Urinary bladder (tissue), 4 donors: ENCODE data around the gene NRP2. TPM values are rescaled to one million over a fixed set of nuclear protein-coding genes. Genes with fewer than 3 reads are reported as not detected.

Experiments
- DNase-seq: peaks from one replicate; pipeline ENCODE4 v3.0.0-alpha.2; 2015; ENCODE audit errors: extremely low spot score
- H3K27ac ChIP-seq: one replicate; pipeline ENCODE4 v1.5.1; 2013; ENCODE audit warnings: low read depth, mild to moderate bottlenecking, moderate library complexity
- H3K36me3 ChIP-seq: one replicate; pipeline ENCODE4 v1.6.1; 2013; ENCODE audit warnings: mild to moderate bottlenecking, moderate library complexity; ENCODE audit not compliant: insufficient read depth
- H3K4me1 ChIP-seq: one replicate; pipeline ENCODE4 v1.6.1; 2013; ENCODE audit warnings: mild to moderate bottlenecking, moderate library complexity; ENCODE audit not compliant: insufficient read depth
- H3K4me3 ChIP-seq: one replicate; pipeline ENCODE4 v1.5.1; 2013; ENCODE audit warnings: low read depth, low read length
- WGBS: extraction: QIAGEN DNeasy Blood & Tissue Kit; methylation state at CpG from one replicate; pipeline ENCODE4 v1.1.7; 2013; 5-methylcytosine and 5-hydroxymethylcytosine counted together
- polyA plus RNA-seq: library from polyadenylated mRNA; stranded (reverse); fragments of 200-250 nt; gene quantifications from one replicate; pipeline ENCODE4 v1.2.3, GENCODE V29; 2013
- total RNA-seq: library from RNA; depleted of rRNA; stranded (reverse); fragments of >200 nt; gene quantifications from one replicate; pipeline ENCODE4 v1.2.3, GENCODE V29; 2014
- donor health status: healthy with polysubstance abuse.
- donor health status: healthy.

Gene NRP2
- total and polyA plus RNA-seq, 2 donors = 74.4 to 101 TPM

- Histone ChIP-seq H3K27ac (no peak overlapping the region), H3K36me3 (no peaks in the 10 kb centered on the region), H3K4me1 (no peaks in the 10 kb centered on the region), H3K4me3 (no peak overlapping the region)
- DNase-seq = no peak
- 76% methylated on average over 1 of the region's 1 CpG for WGBS
Measured at GRCh38 chr2:205673312-205673711, 9.0 kb upstream of the NRP2 start.

GRCh38 chr2:205675861-205676516, 6.3 kb upstream of the NRP2 start:
- 38% methylated on average over 7 of the region's 7 CpGs for WGBS
- DNase-seq = no peak
- H3K27ac ChIP-seq = no peak overlapping the region
- no peaks in the 10 kb centered on the region for H3K4me1 ChIP-seq
- no peak overlapping the region for H3K4me3 ChIP-seq
- no peaks in the 10 kb centered on the region for H3K36me3 ChIP-seq

GRCh38 chr2:205678541-205679142, 3.7 kb upstream of the NRP2 start:
- Histone ChIP-seq H3K36me3 (no peaks in the 10 kb centered on the region), H3K27ac (no peak overlapping the region), H3K4me1 (no peaks in the 10 kb centered on the region), H3K4me3 (no peak overlapping the region)
- WGBS = 87% methylated on average over 9 of the region's 9 CpGs
- DNase-seq = no peak

GRCh38 chr2:205679410-205680009, 2.8 kb upstream of the NRP2 start:
- H3K27ac ChIP-seq = no peak overlapping the region
- no peaks in the 10 kb centered on the region for H3K4me1 ChIP-seq
- no peak for DNase-seq
- H3K4me3 ChIP-seq = no peak overlapping the region
- H3K36me3 ChIP-seq = no peaks in the 10 kb centered on the region
- WGBS = 87% methylated on average over 5 of the region's 5 CpGs

DNA sequence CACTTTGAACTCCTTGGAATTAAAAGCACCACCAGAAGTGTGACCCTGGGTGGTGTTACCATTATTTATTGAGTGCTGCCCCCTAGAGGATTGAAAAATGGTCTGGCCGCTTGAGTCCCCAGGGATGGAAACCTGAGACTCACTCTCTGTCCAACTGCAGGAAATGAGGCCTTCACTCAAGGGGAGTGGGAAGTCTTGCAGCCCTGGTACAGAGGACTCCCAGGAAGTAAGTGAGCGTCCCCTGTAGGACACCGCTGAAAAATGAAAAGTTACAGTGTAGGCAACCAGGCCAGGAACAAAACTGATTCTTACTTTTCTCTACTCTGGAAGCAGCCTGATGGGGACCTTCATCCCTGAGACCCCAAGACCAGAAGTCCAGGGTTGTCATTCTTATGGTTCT, 2.2 kb upstream of the NRP2 start:
- Histone ChIP-seq H3K4me3 (no peak overlapping the region), H3K4me1 (no peaks in the 10 kb centered on the region), H3K36me3 (no peaks in the 10 kb centered on the region), H3K27ac (no peak overlapping the region)
- no peak for DNase-seq
- whole genome bisulfite sequencing = 45% methylated on average over 3 of the region's 3 CpGs

DNA sequence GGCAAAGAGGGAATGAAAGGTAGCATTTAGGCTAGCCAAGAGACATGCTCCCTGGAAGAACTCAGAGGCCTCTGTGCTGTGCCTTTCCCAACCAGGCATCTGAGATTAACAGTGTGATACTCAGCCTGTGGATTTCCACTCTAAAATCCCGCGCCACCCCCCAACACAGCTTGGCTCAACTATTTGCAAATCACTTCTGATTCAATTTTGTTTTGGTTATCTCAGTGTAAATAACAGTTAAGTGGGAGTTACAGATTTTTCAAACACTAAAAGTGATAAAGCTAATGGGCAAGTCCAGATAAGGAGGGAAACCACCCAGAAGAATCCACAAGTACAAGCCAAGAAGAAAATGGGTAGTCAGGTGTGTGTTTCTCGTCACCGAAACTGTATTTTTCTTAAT, 1.4 kb upstream of the NRP2 start:
- WGBS = 73% methylated on average over 4 of the region's 4 CpGs
- Histone ChIP-seq H3K4me3 (no peak overlapping the region), H3K27ac (no peak overlapping the region), H3K36me3 (no peaks in the 10 kb centered on the region), H3K4me1 (peaks cover 2% of the 10 kb centered on the region)
- no peak for DNase-seq

DNA sequence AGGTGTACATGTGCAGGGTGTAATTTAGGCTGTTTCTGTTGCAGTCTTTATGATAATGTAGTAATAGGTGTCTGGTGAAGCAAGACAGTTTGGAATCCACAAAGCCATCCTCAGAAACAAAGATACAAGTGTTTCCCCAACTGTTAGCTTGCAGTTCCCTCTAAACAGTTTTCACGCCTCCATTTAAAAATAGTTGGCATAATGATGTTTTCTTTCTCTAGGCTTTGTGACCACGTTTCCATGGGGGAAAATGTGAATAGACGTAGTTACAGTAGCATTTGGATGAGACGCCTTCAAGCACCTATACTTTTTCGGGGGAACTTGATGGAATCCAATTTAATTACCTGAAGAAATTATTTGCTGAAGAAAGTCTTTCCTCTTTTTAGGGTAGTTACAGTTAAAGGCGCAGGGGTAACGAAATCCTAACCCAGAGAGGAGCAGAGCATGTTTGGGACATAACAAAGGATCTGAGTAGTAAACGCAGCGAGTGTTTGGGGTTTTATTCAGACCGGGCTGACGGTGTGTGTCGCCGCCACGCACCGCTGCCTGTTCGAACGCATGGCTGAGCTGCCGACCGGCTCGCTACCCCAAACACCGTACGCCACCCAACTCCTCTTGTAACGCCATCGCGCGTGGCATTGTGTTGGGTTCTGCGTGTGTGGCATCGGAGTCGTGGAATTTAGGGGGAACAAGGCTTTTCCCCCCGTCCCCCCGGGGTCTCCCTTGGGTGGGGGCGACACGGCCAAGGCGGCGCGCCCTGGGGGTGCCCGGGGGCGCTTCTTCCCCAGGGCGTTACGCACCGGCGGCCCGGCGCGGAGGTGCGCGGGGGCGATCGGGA, 681 bp upstream of the NRP2 start:
- Histone ChIP-seq H3K4me1 (peaks cover 2% of the 10 kb centered on the region), H3K27ac (peak overlapping the region; percentile 54), H3K36me3 (no peaks in the 10 kb centered on the region), H3K4me3 (peak overlapping the region; percentile 54)
- no peak for DNase-seq
- WGBS = 9% methylated on average over 49 of the region's 49 CpGs

- Histone ChIP-seq H3K27ac (peak overlapping the region; percentile 47), H3K4me3 (peak overlapping the region; percentile 54), H3K36me3 (no peaks in the 10 kb centered on the region), H3K4me1 (peaks cover 2% of the 10 kb centered on the region)
- 10% methylated on average over 10 of the region's 10 CpGs for WGBS
- DNase-seq = no peak
Measured at GRCh38 chr2:205682971-205683501, 735 bp downstream of the NRP2 start.

DNA sequence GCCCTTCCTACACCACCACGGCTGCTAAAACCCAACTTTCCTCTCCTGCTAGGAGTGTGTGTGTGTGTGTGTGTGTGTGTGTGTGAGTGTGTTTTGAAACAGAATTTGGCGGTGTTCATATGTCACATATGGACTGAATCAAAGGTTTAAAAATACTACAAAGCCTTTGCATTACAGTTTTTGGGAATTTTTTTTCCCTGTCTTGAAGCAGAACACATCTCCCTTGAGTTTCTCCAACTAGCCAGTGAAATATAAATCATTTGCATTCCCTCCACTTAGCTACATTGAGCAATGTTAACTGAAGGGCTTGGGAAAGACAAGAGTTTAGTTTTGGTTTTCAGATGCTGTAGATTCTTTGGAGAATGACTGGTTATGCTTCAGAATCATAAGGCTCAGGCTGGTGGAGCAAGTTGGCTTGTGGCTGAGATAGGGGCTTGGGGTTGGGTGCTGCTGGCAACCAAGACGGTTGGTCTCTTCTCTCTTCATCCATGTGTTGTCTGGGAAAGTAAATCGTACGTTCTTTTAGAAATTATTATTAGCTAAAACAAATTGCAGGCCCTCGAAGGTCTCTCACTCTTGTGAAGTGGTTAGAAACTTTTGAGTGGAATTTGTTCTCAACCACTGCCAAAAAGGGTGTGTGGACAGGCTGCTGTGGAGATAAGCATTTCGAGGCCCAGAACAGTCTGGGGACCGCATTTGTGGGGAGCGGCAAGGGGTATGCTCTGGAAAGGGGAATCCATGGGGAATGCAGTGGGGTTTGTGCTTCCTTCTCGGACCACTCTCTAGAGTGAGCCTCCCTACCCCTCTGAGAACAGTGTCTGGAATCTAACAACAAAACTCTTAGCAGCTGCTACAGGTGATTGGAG, 1.4 kb downstream of the NRP2 start:
- DNase-seq = no peak

GRCh38 chr2:205684871-205685313, 2.6 kb downstream of the NRP2 start:
- DNase-seq = no peak
- H3K27ac ChIP-seq = peak overlapping the region; percentile 43
- peaks cover 2% of the 10 kb centered on the region for H3K4me1 ChIP-seq
- no peaks in the 10 kb centered on the region for H3K36me3 ChIP-seq
- peak overlapping the region; percentile 54 for H3K4me3 ChIP-seq
- WGBS = 18% methylated on average over 35 of the region's 35 CpGs

More for the DNA sequence above, 1.4 kb downstream of the NRP2 start:
- peak overlapping the region; percentile 54 for H3K4me3 ChIP-seq
- no peaks in the 10 kb centered on the region for H3K36me3 ChIP-seq
- peaks cover 2% of the 10 kb centered on the region for H3K4me1 ChIP-seq
- H3K27ac ChIP-seq = peak overlapping the region; percentile 61
- WGBS = 31% methylated on average over 10 of the region's 10 CpGs

DNA sequence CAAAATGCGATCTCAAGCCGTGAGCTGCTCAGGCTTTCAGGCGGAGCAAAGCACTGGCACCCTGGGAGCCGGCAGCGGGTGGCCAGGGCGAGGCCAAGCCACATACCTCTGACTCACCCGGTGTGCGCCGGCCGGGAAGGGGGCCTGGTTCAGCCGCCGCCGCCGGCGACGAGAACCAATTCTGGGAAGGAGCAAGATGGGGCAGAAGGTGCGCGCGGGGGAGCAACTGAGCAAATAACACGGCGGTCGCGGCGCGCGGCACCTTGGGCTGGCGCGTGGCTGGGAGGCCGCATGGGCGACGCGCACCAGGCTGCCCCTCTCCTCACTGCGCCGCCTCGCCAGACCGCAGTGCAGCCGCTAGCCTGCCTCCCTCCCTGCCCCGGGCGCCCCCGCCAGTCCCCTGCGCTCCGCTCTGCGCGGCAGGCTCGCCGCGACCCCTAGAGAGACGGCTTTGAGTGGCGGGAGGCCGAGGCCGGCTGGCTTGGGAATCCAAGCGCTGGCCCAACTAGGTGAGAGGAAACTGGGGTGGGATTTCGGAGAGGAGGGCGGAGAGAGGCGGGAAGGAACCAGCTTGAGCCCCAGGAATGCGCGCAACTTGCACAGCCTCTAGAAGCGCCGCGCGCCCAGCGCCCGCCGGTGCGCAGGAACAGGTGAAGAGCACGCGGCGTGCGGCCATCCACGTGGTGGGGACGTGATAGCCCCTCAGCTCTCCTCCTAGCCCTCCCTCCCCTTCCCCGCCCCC, 3.2 kb downstream of the NRP2 start:
- Histone ChIP-seq H3K4me1 (peaks cover 2% of the 10 kb centered on the region), H3K27ac (peak overlapping the region; percentile 53), H3K36me3 (no peaks in the 10 kb centered on the region), H3K4me3 (peak overlapping the region; percentile 54)
- WGBS = under 1% methylated on average over 72 of the region's 72 CpGs
- DNase-seq = no peak

- H3K36me3 ChIP-seq = no peaks in the 10 kb centered on the region
- no peak overlapping the region for H3K27ac ChIP-seq
- H3K4me1 ChIP-seq = peaks cover 2% of the 10 kb centered on the region
- peak overlapping the region; percentile 54 for H3K4me3 ChIP-seq
- no peak for DNase-seq
- WGBS = 4% methylated on average over 45 of the region's 45 CpGs
Measured at GRCh38 chr2:205686056-205686782, 3.9 kb downstream of the NRP2 start.
